GM21528 (cell line): ENCODE measurements around the gene KDM5C.

Experiments used
- ATAC-seq: cut with Tn5 transposase; IDR thresholded peaks from one replicate; pipeline ENCODE4 v1.9.1; 2021; ENCODE audit warnings: mild to moderate bottlenecking, moderate library complexity; ENCODE audit not compliant: unreplicated experiment, low FRiP score

The KDM5C gene

DNA sequence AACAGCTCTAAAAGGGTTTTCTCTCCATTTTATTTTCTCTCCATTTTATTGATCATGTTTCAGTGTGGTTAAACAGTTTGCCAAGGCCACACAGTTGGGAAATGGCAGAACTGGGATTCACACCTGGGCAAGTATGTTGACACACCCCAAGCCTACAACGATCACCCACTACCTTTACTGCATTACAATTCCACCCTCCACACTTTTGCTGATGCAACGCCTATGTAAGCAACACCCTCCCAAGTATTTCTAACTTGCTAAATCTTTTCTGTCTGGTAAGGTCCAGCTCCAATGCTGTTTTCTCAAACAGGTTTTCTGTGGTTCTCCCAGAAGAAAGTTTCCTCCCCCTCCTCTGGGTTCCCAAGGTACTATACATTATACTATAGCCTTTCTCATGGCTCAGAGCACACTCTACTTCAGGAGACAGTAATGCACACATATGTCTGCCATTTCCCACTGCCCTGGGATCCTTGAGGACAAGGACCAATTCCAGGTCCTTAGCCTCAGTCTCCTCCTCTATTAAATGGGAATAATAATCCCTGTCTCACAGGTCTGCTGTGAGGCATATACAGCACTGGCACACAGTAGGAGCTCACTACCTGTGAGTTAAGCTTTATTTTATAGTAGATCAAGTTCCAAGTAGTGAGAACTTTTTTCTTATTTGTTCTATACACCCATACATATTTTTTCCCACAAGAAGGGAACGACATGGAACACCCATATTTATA, 28.4 kb upstream of the KDM5C start:
- ATAC-seq = no peak

DNA sequence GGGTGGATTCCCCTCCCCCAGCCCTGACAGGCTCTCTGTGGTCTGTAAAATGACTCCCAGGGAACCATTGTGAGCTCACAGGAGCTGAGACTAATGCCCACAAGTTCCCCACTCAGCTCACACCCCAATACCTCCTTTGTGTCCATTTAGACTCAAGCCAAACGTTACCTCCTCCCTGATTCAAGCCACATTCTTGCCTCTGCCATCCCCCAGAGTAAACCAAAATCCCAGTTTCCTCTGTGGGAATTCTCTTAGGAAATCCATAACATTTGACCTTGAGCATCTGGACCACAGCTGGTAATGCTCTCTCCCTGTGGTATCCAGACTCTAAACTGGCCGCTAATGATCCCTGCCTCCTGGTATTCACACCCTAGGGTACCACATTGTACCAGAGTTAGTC, 26.3 kb upstream of the KDM5C start:
- ATAC-seq = no peak

- no peak for ATAC-seq
Observed at GRCh38 chrX:53250556-53250955, 25.5 kb upstream of the KDM5C start.

DNA sequence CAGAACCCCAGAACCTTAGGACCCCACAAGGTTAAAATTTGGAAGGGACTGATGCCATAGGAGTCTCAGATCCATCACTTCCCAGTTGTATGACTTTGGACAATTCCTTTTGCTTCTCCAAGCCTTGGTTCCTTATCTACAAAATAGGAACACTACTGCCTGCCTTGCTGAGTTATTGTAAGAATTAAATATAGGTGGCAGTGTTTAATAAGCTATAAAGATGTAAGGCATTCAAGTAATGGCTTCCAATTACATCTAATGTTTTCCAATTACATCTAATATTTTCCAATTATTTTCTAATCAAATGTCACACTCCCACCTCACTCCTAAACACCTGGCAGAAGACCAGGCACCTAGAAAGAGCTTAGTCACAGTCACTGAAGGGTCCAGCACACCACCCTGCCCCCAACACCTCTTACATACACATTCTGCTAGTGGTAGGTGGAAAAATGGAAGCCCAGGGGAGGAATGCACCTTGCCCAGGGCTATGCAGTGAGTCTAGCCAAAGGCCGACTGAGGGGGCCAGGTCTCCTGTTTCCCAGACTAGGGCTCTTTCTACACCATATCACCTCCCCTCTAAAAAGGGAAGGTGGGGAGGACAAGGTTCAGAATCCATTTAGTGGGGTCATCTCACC, 24.5 kb upstream of the KDM5C start:
- ATAC-seq = no peak

DNA sequence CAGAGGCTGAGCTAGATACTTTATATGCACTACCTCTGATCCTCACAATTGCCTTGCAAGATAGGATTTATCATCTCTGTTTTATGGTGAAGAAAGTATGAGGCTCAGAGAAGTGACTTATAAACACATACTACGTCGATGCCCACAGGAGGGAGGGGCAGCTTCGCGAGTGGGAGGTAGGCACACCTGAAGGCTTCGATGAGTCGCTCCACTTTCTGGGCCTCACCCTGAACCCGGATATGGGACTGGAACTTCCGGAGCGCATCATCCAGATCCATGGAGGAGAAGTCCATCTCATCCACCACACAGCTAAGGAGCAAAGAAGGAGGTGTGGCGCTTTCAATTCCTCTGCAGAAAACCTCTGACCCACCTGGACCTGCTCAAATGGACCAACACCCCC, 22.9 kb upstream of the KDM5C start:
- no peak for ATAC-seq

GRCh38 chrX:53246231-53246630, 21.2 kb upstream of the KDM5C start:
- ATAC-seq = no peak

GRCh38 chrX:53244610-53245009, 19.6 kb upstream of the KDM5C start:
- ATAC-seq = no peak

GRCh38 chrX:53242310-53242709, 17.3 kb upstream of the KDM5C start:
- ATAC-seq = no peak

GRCh38 chrX:53241558-53241957, 16.6 kb upstream of the KDM5C start:
- ATAC-seq = no peak

GRCh38 chrX:53239474-53239873, 14.5 kb upstream of the KDM5C start:
- ATAC-seq = no peak

- no peak for ATAC-seq
Observed at GRCh38 chrX:53237056-53237455, 12.0 kb upstream of the KDM5C start.

- no peak for ATAC-seq
Observed at GRCh38 chrX:53236025-53236679, 11.1 kb upstream of the KDM5C start.

GRCh38 chrX:53235566-53235965, 10.6 kb upstream of the KDM5C start:
- ATAC-seq = no peak

- no peak for ATAC-seq
Observed at GRCh38 chrX:53234484-53234883, 9.5 kb upstream of the KDM5C start.

GRCh38 chrX:53233536-53233935, 8.5 kb upstream of the KDM5C start:
- no peak for ATAC-seq

DNA sequence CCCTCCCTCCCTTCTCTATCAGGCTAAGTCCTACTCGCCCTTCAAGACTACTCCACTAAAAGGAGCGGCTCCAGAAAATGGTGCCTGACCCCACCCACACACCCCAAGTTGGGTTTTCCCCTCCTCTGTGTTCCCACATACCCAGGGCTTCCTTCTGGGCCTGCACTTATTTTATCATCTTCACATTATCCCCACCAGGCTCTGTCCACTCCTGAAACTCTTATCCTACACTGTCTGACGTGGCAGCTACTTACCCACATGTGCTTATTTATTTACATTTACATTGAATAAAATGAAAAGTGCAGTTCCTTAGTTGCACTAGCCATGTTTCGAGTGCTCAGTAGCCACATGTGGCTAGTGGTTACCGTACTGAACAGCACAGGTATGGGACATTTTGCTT, 5.1 kb upstream of the KDM5C start:
- ATAC-seq = no peak

DNA sequence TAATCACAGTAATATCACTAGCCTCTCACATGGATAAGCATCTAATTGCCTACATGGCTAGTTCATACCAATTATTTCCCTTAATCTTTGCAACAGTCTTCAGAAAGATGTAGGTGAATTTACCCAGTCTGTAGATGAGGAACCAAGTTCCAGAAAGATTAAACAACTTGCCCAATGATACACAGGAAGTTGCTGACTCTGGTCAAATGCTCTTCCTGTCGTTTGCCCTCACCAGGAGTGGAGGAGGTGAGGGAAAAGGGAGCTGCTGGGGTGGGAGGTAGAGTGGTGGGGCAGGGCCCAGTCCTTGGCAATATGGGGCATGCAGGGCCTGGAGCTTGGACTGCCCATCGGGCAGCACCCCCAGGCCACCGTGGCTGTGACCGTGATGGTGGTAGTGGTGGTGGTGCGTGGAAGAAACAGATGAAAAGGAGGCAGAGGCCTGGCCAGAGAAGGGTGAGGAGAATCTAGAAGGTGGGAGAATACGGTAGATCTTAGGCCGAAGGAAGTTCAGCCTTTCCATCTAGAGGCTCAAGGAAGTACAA, 2.3 kb upstream of the KDM5C start:
- no peak for ATAC-seq

GRCh38 chrX:53223955-53224859, 800 bp downstream of the KDM5C start:
- peak; percentile 16 for ATAC-seq

GRCh38 chrX:53223068-53223693, 1.8 kb downstream of the KDM5C start:
- no peak for ATAC-seq

DNA sequence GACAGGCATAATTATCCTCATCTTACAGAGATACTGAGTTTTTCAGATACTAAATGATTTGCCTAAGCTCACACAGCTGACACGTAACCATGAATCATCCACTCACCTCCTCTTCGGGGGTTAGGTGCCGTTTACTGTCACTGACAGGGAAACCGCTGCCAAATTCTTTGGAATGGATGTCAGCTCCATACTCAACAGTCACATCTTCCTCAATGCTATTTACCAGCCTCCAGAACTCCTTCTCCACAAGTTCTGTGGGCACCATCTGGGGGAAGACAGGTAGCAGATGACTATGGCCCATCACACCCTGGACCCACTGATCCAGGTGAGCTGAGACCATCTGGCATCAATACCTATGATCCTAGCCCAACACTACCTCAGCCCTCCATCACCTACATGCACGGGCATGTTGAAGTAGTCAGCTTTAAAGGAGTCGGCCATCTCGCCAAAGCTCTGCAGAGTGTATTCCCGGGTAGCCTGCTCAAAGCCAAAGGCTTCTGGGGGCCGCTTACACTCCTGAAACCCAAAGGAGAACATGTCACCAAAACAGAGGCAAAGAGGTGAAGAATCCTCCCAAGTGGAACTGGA, 13.5 kb downstream of the KDM5C start:
- no peak for ATAC-seq
